HG02763 (cell line): ENCODE results near the gene ACOT7.

Experiments
- ATAC-seq: cut with Tn5 transposase; IDR thresholded peaks from one replicate; pipeline ENCODE4 v1.9.1; 2021; ENCODE audit warnings: mild to moderate bottlenecking, moderate library complexity; ENCODE audit not compliant: unreplicated experiment

Gene ACOT7

GRCh38 chr1:6273380-6273891 is 120.1 kb downstream of the ACOT7 start:
- ATAC-seq, result no peak

- no peak for ATAC-seq
Observed at GRCh38 chr1:6272868-6273267, 120.7 kb downstream of the ACOT7 start.

- ATAC-seq, result no peak
Observed at GRCh38 chr1:6272452-6272851, 121.1 kb downstream of the ACOT7 start.

GRCh38 chr1:6271554-6271953 is 122.0 kb downstream of the ACOT7 start:
- ATAC-seq, result no peak

GRCh38 chr1:6271006-6271405 is 122.6 kb downstream of the ACOT7 start:
- ATAC-seq, result no peak

GRCh38 chr1:6270401-6270800 is 123.2 kb downstream of the ACOT7 start:
- ATAC-seq, result no peak

- no peak for ATAC-seq
Observed at GRCh38 chr1:6269720-6270400, 123.7 kb downstream of the ACOT7 start.

- no peak for ATAC-seq
Observed at GRCh38 chr1:6269296-6269695, 124.3 kb downstream of the ACOT7 start.

- ATAC-seq, result no peak
Observed at GRCh38 chr1:6268415-6268814, 125.2 kb downstream of the ACOT7 start.

- no peak for ATAC-seq
Observed at GRCh38 chr1:6267686-6268322, 125.8 kb downstream of the ACOT7 start.

- ATAC-seq, result no peak
Observed at GRCh38 chr1:6266641-6267040, 126.9 kb downstream of the ACOT7 start.

- ATAC-seq, result no peak
Observed at GRCh38 chr1:6265151-6265550, 128.4 kb downstream of the ACOT7 start.

GRCh38 chr1:6263716-6264115 is 129.9 kb downstream of the ACOT7 start:
- ATAC-seq, result no peak

- no peak for ATAC-seq
Observed at GRCh38 chr1:6262555-6263420, 130.8 kb downstream of the ACOT7 start.

GRCh38 chr1:6261615-6261995 is 132.0 kb downstream of the ACOT7 start:
- ATAC-seq, result no peak

- no peak for ATAC-seq
Observed at GRCh38 chr1:6260961-6261614, 132.5 kb downstream of the ACOT7 start, which contains the start of gene GPR153. TSS of gene GPR153 (minus strand) at chr1:6261098. CDS start at chr1:6254905, 6,193 bp downstream.

- ATAC-seq, result no peak
Observed at GRCh38 chr1:6260433-6260934, 133.1 kb downstream of the ACOT7 start.

- no peak for ATAC-seq
Observed at GRCh38 chr1:6259491-6260362, 133.8 kb downstream of the ACOT7 start.

- no peak for ATAC-seq
Observed at GRCh38 chr1:6258675-6259074, 134.9 kb downstream of the ACOT7 start.

GRCh38 chr1:6257541-6258069 is 136.0 kb downstream of the ACOT7 start:
- no peak for ATAC-seq
